ENCODE measurements around the gene MNT.
"Not testable (repeated sequence)": the region's sequence is repeated elsewhere in the genome, so short reads cannot be mapped to it uniquely, and the experiment has no call there.

Gene MNT, protein sequence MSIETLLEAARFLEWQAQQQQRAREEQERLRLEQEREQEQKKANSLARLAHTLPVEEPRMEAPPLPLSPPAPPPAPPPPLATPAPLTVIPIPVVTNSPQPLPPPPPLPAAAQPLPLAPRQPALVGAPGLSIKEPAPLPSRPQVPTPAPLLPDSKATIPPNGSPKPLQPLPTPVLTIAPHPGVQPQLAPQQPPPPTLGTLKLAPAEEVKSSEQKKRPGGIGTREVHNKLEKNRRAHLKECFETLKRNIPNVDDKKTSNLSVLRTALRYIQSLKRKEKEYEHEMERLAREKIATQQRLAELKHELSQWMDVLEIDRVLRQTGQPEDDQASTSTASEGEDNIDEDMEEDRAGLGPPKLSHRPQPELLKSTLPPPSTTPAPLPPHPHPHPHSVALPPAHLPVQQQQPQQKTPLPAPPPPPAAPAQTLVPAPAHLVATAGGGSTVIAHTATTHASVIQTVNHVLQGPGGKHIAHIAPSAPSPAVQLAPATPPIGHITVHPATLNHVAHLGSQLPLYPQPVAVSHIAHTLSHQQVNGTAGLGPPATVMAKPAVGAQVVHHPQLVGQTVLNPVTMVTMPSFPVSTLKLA

DNA sequence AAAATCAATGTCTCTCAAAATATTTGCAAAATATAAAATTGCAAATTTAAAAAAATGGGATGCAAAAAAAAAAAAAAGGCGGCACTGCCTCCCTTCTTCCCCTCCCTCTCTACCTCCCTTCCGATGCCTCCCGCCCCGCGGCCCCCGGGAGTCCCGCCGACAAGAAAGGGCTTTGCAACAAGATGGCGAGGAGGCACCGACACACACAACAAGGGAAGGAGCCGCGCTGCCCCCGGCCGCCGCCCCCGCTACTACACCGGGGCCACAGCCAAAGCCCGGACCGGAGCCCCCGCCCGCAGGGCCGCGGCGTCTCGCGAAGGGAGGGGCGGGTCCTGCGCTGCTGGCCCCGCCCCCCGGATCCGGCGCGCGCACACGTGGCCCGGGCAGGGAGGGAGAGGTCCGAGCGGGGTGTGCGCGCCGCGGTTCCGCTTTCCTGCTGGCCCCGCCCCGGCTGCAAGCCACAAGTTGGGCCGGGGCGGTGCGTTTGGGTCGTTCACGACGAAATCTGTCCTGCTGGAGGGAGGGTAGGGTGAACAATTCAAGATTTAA lies at the start of gene MNT:
Gene MNT (minus strand): TSS at position 184 of the 549 bp plus-strand sequence. CDS start 348 bp downstream, outside the sequence.
- H3K4me1 Mint-ChIP-seq, result peaks cover 41% of the 10 kb centered on the region
- H3K27me3 Mint-ChIP-seq (ENCODE audit: low read depth), result peaks cover 4% of the 10 kb centered on the region
- peak within 1 kb of the TSS; percentile 89 to 99 (median 99) for H3K4me3 Mint-ChIP-seq
- TF ChIP-seq, protein P1, sequence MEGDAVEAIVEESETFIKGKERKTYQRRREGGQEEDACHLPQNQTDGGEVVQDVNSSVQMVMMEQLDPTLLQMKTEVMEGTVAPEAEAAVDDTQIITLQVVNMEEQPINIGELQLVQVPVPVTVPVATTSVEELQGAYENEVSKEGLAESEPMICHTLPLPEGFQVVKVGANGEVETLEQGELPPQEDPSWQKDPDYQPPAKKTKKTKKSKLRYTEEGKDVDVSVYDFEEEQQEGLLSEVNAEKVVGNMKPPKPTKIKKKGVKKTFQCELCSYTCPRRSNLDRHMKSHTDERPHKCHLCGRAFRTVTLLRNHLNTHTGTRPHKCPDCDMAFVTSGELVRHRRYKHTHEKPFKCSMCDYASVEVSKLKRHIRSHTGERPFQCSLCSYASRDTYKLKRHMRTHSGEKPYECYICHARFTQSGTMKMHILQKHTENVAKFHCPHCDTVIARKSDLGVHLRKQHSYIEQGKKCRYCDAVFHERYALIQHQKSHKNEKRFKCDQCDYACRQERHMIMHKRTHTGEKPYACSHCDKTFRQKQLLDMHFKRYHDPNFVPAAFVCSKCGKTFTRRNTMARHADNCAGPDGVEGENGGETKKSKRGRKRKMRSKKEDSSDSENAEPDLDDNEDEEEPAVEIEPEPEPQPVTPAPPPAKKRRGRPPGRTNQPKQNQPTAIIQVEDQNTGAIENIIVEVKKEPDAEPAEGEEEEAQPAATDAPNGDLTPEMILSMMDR (IDR thresholded peaks at IDR 0.05; ENCODE audit: unreplicated experiment in 3 of 3), result no peak
- H3K27ac Mint-ChIP-seq, result peak within 1 kb of the TSS; percentile 98 to 99 (median 98)
- H3K36me3 Mint-ChIP-seq (ENCODE audit: low read depth), result no peaks in the 10 kb centered on the region
- H3K9me3 Mint-ChIP-seq, result no peaks in the 10 kb centered on the region

DNA sequence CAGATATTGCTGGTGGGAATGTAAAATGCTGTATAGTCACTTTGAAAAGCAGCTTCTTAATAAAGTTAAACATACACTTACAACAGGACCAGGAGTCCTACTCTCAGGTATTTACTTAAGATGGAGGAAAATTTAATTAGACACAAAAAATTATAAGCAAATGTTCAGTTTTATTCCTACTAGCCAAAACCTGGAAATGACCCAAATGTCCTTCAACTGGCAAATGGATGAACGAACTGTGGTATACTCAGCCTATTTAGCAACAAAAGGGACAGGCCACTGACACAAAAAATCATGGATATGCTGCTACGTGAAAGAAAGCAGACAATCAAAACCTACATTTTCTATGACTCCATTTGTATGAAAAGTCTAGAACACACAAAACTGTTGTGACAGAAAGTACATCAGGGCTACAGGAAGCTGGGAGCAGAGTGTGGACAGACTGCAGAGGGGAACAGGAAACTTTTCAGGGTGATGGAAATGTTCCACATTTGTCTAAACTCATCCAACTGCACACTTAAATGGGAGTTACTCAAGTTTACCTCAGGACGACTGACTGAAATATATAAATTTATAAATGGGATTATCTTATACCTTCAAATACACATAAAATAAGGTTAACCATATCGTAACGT lies 49.3 kb upstream of the MNT start:
- H3K9me3 Mint-ChIP-seq, result peaks cover 6% of the 10 kb centered on the region
- no peaks in the 10 kb centered on the region for H3K27me3 Mint-ChIP-seq (ENCODE audit: low read depth)
- TF ChIP-seq, protein P1 (IDR thresholded peaks at IDR 0.05; ENCODE audit: unreplicated experiment in 3 of 3), result no peak
- peak overlapping the region; percentile 44 to 93 (median 56) for H3K27ac Mint-ChIP-seq
- peaks cover 6% of the 10 kb centered on the region for H3K4me1 Mint-ChIP-seq
- H3K4me3 Mint-ChIP-seq, result no peak overlapping the region
- peaks cover 38% of the 10 kb centered on the region for H3K36me3 Mint-ChIP-seq (ENCODE audit: low read depth)

DNA sequence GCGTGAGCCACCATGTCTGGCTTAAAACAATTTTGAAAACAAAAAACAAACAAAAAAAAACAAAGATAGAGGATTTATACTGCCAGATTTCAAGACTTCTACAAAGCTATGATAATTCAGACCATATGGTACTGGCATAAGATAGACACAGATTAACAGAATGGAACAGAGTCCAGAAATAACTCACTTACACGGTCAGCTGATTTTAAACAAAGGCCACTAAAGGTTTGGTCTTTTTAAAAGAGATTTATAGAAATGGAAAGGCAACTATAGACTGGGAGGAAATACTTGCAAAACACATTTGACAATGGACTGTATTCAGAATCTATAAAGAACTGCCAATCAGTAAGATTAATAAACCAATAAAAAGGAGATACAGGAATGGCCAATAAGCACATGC lies 48.6 kb upstream of the MNT start:
- Mint-ChIP-seq H3K4me1 (peaks cover 6% of the 10 kb centered on the region), H3K4me3 (no peak overlapping the region), H3K36me3 (ENCODE audit: low read depth) (peaks cover 40% of the 10 kb centered on the region), H3K27me3 (ENCODE audit: low read depth) (no peaks in the 10 kb centered on the region), H3K9me3 (peaks cover 6% of the 10 kb centered on the region), H3K27ac (peak overlapping the region; percentile 44 to 93 (median 56))
- TF ChIP-seq, protein P1 (IDR thresholded peaks at IDR 0.05; ENCODE audit: unreplicated experiment in 3 of 3), result no peak

DNA sequence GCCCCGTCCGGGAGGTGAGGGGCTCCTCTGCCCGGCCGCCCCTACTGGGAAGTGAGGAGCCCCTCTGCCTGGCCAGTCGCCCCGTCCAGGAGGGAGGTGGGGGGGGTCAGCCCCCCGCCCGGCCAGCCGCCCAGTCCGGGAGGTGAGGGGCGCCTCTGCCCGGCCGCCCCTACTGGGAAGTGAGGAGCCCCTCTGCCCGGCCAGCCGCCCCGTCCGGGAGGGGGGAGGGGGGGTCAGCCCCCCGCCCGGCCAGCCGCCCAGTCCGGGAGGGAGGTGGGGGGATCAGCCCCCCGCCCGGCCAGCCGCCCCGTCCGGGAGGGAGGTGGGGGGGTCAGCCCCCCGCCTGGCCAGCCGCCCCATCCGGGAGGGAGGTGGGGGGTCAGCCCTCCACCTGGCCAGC lies 46.6 kb upstream of the MNT start:
- not testable (repeated sequence) for H3K27ac Mint-ChIP-seq; H3K9me3 Mint-ChIP-seq; H3K27me3 Mint-ChIP-seq (ENCODE audit: low read depth); H3K4me1 Mint-ChIP-seq; H3K4me3 Mint-ChIP-seq
- H3K36me3 Mint-ChIP-seq (ENCODE audit: low read depth), result peaks cover 39% of the 10 kb centered on the region

DNA sequence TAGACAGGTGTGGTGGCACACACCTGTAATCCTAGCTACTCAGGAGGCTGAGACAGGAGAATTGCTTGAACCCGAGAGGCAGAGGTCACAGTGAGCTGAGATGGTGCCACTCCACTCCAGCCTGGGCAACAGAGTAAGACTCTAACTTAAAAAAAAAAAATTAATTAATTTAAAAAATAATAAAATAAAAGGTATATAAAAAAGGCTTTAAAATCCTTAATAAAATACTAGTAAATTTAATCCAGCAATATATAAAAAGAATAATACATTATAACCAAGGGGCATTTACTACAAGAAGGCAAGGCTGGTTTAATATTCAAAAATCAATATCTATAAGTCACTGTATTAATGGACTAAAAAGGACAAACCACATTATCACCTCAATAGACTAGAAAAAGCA lies 44.8 kb upstream of the MNT start:
- H3K27ac Mint-ChIP-seq, result no peak overlapping the region
- no peak overlapping the region for H3K4me3 Mint-ChIP-seq
- peaks cover 6% of the 10 kb centered on the region for H3K9me3 Mint-ChIP-seq
- H3K36me3 Mint-ChIP-seq (ENCODE audit: low read depth), result peaks cover 45% of the 10 kb centered on the region
- peaks cover 6% of the 10 kb centered on the region for H3K4me1 Mint-ChIP-seq
- TF ChIP-seq, protein P1 (IDR thresholded peaks at IDR 0.05; ENCODE audit: unreplicated experiment in 3 of 3), result no peak
- H3K27me3 Mint-ChIP-seq (ENCODE audit: low read depth), result no peaks in the 10 kb centered on the region

DNA sequence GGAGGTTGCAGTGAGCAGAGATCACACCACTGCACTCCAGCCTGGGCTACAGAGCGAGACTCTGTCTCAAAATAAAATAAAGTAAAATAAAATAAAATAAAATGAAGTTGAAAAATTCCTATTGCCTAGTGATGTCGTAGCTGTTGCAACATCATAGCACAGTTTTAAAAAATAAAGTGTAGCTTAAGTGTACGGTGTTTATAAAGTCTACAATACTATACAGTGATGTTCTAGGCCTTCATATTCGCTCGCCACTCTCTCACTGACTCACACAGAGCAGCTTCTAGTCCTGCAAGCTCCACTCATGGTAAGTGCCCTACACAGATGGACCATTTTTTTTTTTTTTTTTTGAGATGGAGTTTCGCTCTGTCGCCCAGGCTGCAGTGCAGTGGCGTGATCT lies 43.5 kb upstream of the MNT start:
- H3K27ac Mint-ChIP-seq, result no peak overlapping the region
- peaks cover 1% of the 10 kb centered on the region for H3K4me1 Mint-ChIP-seq
- TF ChIP-seq, protein P1 (IDR thresholded peaks at IDR 0.05; ENCODE audit: unreplicated experiment in 3 of 3), result no peak
- H3K9me3 Mint-ChIP-seq, result peaks cover 6% of the 10 kb centered on the region
- peaks cover 41% of the 10 kb centered on the region for H3K36me3 Mint-ChIP-seq (ENCODE audit: low read depth)
- H3K4me3 Mint-ChIP-seq, result no peak overlapping the region
- no peaks in the 10 kb centered on the region for H3K27me3 Mint-ChIP-seq (ENCODE audit: low read depth)

All from nephron (organoid).